ENCODE data around the gene METTL21C.

The METTL21C gene

GRCh38 chr13:102697264-102697663 is 2.4 kb upstream of the METTL21C start:
- no peak for DNase-seq

DNA sequence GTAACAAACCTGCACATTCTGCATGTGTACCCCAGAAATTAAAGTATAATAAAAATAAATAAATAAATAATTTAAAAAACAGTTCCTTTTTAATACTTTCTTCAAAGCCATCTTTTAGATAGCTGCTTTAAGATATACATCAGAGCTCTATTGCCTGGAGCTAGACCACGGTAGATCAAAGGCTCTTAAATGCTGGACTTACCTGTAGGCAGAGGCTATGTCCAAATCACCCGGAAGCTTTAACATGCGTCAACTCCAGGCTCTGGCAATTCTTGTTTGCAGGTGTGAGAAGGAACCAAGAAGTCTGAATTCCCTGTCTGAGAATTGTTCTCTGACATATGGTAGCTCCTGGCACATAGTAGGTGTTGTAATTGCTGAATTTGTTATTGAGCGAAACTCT is 1.6 kb upstream of the METTL21C start:
- DNase-seq, result no peak

- DNase-seq, result no peak
Observed at GRCh38 chr13:102693776-102694175, 1.1 kb downstream of the METTL21C start.

GRCh38 chr13:102693250-102693649 is 1.6 kb downstream of the METTL21C start:
- DNase-seq, result peak; percentile 77

- DNase-seq, result no peak
Observed at GRCh38 chr13:102692491-102692826, 2.4 kb downstream of the METTL21C start.

DNA sequence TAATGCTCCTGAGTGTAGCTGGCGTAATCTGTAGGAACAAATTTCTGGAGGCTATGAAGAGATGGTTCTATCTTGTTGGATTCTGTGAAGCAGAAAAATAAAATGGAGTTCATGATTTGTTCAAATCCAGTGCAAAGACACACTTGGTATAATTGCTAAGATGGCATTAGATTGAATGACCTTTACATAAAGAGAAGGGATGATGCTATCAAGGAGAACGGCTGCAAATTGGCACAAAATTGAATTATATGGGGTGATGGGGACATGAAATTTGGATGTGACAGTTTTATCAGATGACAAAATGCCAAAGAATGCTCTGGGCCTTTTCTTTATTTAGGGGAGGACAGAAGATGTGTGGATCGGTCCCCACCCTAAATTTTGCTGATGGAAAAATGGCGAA is 4.0 kb downstream of the METTL21C start:
- no peak for DNase-seq

DNA sequence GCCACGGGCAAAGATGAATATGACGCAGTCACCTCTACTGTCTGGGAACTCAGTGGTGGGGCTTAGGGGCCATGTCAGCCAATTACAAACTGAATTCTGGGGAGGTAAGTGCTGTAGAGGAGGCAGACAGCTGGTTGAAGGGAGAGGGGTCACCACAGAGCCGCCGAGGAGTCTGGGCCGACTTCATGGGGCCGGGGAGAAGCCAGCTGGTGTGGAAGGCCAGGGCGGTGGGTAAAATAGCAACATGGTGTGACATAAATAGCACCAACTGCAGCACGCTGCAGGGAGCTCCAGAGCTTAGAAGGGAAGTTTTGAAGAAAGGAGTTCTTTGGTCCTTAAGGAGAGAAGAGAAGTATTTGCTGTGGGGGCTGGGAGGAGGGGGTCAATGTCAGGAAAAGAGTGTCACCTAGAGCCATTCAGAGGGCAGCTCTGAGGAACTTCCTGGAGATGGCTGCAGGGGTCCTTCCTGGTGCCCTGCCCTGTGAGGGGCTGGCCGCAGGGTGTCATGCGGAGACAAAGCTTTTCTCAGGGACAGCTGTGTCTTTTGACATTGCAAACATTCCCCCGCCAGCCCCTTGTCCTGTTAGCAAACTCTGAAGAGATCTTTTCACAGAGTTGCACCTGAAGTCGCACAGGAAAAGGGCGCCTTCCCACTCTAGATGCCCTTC is 6.4 kb downstream of the METTL21C start:
- DNase-seq, result no peak

DNA sequence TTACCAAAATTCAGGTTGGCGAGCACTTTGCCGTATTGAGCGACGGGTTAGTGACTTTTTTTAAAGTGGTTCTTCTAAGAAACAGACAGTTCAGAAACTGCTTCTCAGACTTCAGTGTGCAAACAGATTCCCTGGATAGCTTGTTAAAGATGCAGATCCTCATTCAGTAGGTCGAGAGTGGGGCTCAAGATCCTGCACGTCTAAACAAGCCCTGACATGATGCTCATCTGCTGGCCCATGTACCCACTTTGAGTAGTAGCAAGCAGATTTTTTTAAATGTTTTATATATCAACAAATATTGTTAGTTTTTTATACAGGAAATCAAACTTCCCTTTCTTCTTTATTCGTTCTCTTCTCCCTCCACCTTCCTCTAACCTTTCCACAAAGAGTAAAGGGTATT is 7.3 kb downstream of the METTL21C start:
- peak; percentile 51 for DNase-seq

GRCh38 chr13:102686024-102686423 is 8.8 kb downstream of the METTL21C start:
- no peak for DNase-seq

- DNase-seq, result no peak
Observed at GRCh38 chr13:102683637-102684036, 11.2 kb downstream of the METTL21C start.

DNA sequence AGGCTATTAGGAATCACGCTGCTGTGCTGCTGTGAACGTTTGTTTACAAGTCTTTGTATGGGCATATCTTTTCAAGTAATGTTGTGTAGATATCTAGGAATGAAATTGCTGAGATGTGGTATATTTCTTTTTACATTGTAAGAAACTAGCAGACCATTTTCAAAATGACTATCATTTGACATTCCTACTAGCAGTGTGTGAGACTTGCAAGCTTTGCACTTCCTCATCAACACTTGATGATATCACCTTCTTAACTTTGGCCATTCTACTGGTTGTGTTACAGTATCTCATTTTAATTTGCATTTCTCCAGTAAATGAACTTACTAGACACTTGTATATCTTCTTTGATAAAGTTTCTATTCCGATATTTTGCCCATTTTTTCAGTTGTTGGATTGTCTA is 12.1 kb downstream of the METTL21C start:
- no peak for DNase-seq

GRCh38 chr13:102682211-102682610 is 12.6 kb downstream of the METTL21C start:
- peak; percentile 39 for DNase-seq

- DNase-seq, result peak; percentile 86
Observed at GRCh38 chr13:102680842-102681740, 13.8 kb downstream of the METTL21C start.

DNA sequence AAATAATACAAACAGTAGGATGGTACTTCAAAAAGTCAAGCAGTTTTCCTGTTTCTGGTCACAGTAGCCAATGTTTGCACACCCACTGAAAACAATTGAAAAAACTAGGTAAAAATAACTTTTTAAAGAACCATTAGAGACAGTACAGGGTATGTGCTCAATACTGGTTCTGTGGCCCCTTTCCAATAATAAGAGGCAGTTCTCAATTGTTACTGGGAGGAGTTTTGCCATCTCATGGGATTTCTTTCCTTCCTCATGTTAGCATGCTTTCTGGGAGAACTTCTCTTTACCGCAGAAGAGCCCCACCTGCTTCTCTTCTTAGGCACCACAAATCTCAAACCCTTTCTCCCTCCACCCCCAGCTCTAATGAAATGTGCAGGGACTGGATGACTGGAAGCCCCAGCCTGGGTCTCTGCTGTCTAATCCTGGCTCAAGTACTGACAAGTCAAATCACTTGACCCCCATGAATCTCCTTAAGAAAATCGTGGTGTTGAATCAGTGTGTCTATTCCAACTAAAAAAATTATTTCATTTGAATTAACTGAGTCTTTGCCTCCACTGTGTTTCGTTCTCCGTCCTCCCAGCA is 14.6 kb downstream of the METTL21C start:
- no peak for DNase-seq

- DNase-seq, result no peak
Observed at GRCh38 chr13:102679449-102680132, 15.3 kb downstream of the METTL21C start.

GRCh38 chr13:102678339-102679107 is 16.3 kb downstream of the METTL21C start:
- DNase-seq, result peak; percentile 26

GRCh38 chr13:102677122-102677521 is 17.7 kb downstream of the METTL21C start:
- DNase-seq, result peak; percentile 86

DNA sequence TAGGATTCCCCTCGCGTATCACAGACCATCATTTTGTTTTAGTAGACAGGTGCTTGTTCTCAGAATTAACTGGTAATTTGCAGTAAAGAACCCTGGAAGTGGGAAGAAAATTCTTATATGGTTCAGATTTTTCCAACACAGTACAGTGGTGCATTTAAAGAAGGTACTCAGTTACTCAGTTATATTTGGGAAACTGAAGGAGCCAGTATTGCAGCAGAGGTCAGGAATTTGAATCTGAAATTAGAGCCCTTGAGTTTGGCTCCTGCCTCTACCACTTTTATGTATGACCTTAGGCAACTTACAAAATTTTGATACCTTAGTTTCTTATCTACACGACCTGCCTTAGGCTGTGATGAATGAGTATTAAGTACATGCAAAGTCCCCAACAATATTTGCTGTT is 19.7 kb downstream of the METTL21C start:
- DNase-seq, result no peak

GRCh38 chr13:102670130-102670529 is 24.7 kb downstream of the METTL21C start:
- DNase-seq, result no peak

DNA sequence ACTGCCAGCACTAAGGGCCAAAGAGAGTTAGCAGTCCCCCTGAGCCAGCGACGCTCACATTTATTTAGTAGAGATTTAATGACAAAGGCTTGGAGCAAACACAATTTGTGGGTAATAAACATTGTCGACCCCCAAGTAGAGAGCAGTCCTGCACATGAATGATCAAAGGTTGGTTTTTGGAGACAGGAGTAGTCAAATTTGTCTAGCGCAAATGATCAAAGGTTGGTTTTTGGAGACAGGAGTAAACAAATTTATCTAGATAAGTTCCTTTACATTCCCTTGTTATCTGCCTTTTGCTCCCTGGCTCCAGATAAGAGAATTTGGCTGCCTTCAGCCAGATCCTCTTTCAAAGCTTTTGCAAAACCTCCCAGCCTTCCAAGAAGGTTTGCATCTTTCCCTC is 26.9 kb downstream of the METTL21C start:
- DNase-seq, result no peak

DNA sequence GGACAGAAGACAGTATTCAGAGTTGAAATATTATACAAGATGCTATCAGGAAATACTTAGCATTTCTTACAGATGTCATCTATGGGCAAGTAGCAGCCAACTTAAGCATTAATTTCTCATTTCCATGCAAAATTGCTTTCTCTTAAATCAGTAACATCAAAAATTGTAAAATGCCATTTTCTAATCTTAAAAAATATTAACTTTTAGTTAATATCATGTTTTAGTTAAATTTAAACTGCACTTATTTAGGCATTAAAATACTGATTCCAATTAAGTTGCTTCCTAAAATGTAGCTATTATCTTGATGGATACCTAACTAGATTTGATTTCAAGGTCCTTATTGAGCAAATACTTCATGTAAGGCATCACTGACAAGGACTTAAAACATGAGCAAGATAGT is 27.8 kb downstream of the METTL21C start:
- no peak for DNase-seq

GRCh38 chr13:102659168-102659713 is 35.6 kb downstream of the METTL21C start:
- DNase-seq, result no peak

Data from NCI-H2171 treated with DMSO at 0.1 percent for 48 hours (cell line).